ENCODE results near the gene SLC36A3. TPM values are rescaled to one million over a fixed set of nuclear protein-coding genes. Genes with fewer than 3 reads are reported as not detected.

Gene SLC36A3
- total and polyA plus RNA-seq, 2 of the 8 experiments (the other 6 are each of a cell fraction or from before 2014, with no cell fraction given): not detected

DNA sequence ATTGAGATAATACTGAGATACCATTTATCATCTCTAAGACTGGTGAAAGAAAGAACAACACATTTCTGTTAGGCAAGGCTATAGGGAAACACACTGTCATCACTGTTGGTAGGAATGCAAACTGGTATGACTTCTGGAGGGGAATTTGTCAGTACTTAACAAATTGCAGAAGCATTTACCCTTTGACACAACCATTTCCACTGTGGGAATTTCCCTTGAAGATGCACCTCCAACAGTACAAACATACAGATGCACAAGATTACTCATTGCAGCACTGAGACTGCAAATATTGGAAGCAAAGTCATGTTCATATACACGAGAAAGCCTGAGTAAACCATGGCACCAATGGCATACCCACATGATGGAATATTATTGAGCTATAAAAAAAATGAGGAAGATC is 33.0 kb downstream of the SLC36A3 start (continued):
- no peak for TF ChIP-seq PHF8 (conservative IDR thresholded peaks at IDR 0.05; ENCODE audit: low read depth, low read length)

All from H1 (cell line).